Measurements from ENCODE around the gene CDX2.

CDX2 gene

GRCh38 chr13:27970382-27971235, 1.5 kb upstream of the CDX2 start:
- no peak overlapping the region for H3K4me3 ChIP-seq (replicated peaks; ENCODE audit: insufficient read depth, low read length)
- peaks cover 90% of the 10 kb centered on the region for H3K27me3 ChIP-seq (ENCODE audit: insufficient read depth, poor library complexity, severe bottlenecking)
- DNase-seq (ENCODE audit: low read depth in 1 of 2, low spot score in 1 of 2) = no peak
- TF ChIP-seq, protein P1, sequence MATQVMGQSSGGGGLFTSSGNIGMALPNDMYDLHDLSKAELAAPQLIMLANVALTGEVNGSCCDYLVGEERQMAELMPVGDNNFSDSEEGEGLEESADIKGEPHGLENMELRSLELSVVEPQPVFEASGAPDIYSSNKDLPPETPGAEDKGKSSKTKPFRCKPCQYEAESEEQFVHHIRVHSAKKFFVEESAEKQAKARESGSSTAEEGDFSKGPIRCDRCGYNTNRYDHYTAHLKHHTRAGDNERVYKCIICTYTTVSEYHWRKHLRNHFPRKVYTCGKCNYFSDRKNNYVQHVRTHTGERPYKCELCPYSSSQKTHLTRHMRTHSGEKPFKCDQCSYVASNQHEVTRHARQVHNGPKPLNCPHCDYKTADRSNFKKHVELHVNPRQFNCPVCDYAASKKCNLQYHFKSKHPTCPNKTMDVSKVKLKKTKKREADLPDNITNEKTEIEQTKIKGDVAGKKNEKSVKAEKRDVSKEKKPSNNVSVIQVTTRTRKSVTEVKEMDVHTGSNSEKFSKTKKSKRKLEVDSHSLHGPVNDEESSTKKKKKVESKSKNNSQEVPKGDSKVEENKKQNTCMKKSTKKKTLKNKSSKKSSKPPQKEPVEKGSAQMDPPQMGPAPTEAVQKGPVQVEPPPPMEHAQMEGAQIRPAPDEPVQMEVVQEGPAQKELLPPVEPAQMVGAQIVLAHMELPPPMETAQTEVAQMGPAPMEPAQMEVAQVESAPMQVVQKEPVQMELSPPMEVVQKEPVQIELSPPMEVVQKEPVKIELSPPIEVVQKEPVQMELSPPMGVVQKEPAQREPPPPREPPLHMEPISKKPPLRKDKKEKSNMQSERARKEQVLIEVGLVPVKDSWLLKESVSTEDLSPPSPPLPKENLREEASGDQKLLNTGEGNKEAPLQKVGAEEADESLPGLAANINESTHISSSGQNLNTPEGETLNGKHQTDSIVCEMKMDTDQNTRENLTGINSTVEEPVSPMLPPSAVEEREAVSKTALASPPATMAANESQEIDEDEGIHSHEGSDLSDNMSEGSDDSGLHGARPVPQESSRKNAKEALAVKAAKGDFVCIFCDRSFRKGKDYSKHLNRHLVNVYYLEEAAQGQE (IDR thresholded peaks at IDR 0.05; ENCODE audit: insufficient replicate concordance, low read depth) = no peak
- no peak for TF ChIP-seq GABPA (IDR thresholded peaks at IDR 0.05; ENCODE audit: low read depth)
- no peak overlapping the region for H3K27ac ChIP-seq (replicated peaks)

- Histone ChIP-seq H3K4me3 (replicated peaks; ENCODE audit: insufficient read depth, low read length) (no peak overlapping the region), H3K27ac (replicated peaks) (no peak overlapping the region)
These were observed 733 bp upstream of the CDX2 start for GRCh38 chr13:27969866-27970229.

GRCh38 chr13:27968316-27969081, 616 bp downstream of the CDX2 start:
- DNase-seq (ENCODE audit: low read depth in 1 of 2, low spot score in 1 of 2) = peak in 1 of 2 experiments; percentile 36
- peaks cover 88% of the 10 kb centered on the region for H3K27me3 ChIP-seq (ENCODE audit: insufficient read depth, poor library complexity, severe bottlenecking)
- no peak overlapping the region for H3K27ac ChIP-seq (replicated peaks)
- TF ChIP-seq SPI1 (IDR thresholded peaks at IDR 0.05; ENCODE audit: borderline replicate concordance, low read depth) (no peak), POLR2AphosphoS5 (IDR thresholded peaks at IDR 0.05; ENCODE audit: low read depth) (no peak)
- H3K4me3 ChIP-seq (replicated peaks; ENCODE audit: insufficient read depth, low read length) = peak overlapping the region; percentile 32

More at GRCh38 chr13:27969866-27970229, 733 bp upstream of the CDX2 start:
- TF ChIP-seq, protein P2, sequence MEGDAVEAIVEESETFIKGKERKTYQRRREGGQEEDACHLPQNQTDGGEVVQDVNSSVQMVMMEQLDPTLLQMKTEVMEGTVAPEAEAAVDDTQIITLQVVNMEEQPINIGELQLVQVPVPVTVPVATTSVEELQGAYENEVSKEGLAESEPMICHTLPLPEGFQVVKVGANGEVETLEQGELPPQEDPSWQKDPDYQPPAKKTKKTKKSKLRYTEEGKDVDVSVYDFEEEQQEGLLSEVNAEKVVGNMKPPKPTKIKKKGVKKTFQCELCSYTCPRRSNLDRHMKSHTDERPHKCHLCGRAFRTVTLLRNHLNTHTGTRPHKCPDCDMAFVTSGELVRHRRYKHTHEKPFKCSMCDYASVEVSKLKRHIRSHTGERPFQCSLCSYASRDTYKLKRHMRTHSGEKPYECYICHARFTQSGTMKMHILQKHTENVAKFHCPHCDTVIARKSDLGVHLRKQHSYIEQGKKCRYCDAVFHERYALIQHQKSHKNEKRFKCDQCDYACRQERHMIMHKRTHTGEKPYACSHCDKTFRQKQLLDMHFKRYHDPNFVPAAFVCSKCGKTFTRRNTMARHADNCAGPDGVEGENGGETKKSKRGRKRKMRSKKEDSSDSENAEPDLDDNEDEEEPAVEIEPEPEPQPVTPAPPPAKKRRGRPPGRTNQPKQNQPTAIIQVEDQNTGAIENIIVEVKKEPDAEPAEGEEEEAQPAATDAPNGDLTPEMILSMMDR (IDR thresholded peaks at IDR 0.05; ENCODE audit: insufficient read depth, low read length) = no peak
- TF ChIP-seq, protein P1 (IDR thresholded peaks at IDR 0.05; ENCODE audit: insufficient replicate concordance, low read depth) = no peak
- no peak for TF ChIP-seq SPI1 (IDR thresholded peaks at IDR 0.05; ENCODE audit: borderline replicate concordance, low read depth)
- no peak for TF ChIP-seq GABPA (IDR thresholded peaks at IDR 0.05; ENCODE audit: low read depth)
- no peak for TF ChIP-seq POLR2AphosphoS5 (IDR thresholded peaks at IDR 0.05; ENCODE audit: low read depth)
- peaks cover 92% of the 10 kb centered on the region for H3K27me3 ChIP-seq (ENCODE audit: insufficient read depth, poor library complexity, severe bottlenecking)
- DNase-seq (ENCODE audit: low read depth in 1 of 2, low spot score in 1 of 2) = no peak

- no peak overlapping the region for H3K27ac ChIP-seq (replicated peaks)
- peak overlapping the region; percentile 32 for H3K4me3 ChIP-seq (replicated peaks; ENCODE audit: insufficient read depth, low read length)
- peaks cover 89% of the 10 kb centered on the region for H3K27me3 ChIP-seq (ENCODE audit: insufficient read depth, poor library complexity, severe bottlenecking)
- DNase-seq (ENCODE audit: low read depth in 1 of 2, low spot score in 1 of 2) = no peak
- no peak for TF ChIP-seq SPI1 (IDR thresholded peaks at IDR 0.05; ENCODE audit: borderline replicate concordance, low read depth)
- TF ChIP-seq, protein P2 (IDR thresholded peaks at IDR 0.05; ENCODE audit: insufficient read depth, low read length) = no peak
- TF ChIP-seq POLR2AphosphoS5 (IDR thresholded peaks at IDR 0.05; ENCODE audit: low read depth) = no peak
- TF ChIP-seq, protein P1 (IDR thresholded peaks at IDR 0.05; ENCODE audit: insufficient replicate concordance, low read depth) = no peak
- no peak for TF ChIP-seq GABPA (IDR thresholded peaks at IDR 0.05; ENCODE audit: low read depth)
These were observed 1.3 kb downstream of the CDX2 start for GRCh38 chr13:27967736-27968315.
